Lung (tissue), 12 donors: ENCODE data around the gene GNG7. TPM values are rescaled to one million over a fixed set of nuclear protein-coding genes. Genes with fewer than 3 reads are reported as not detected.

ENCODE experiments used
- ATAC-seq: fragments of 200-7000 bp; cut with Tn5 transposase; one replicate; pipeline ENCODE4 v1.9.1; 2020; ENCODE audit warnings: moderate number of reproducible peaks; ENCODE audit not compliant: insufficient read depth, low FRiP score
- DNase-seq, 3 donors: peaks; one replicate each; pipeline ENCODE4 v3.0.0-alpha.2; 2013 to 2017
- H3K27ac ChIP-seq, 2 donors: one replicate each; pipeline ENCODE4 v1.5.1; 2013; ENCODE audit warnings: mild to moderate bottlenecking in 2 of 2, moderate library complexity in 2 of 2, control low read depth in 1 of 2, inconsistent platforms in 1 of 2, low read depth in 1 of 2, low read length in 1 of 2
- H3K27me3 ChIP-seq, 3 donors: one replicate each; pipeline ENCODE4 v1.5.1; 2013; ENCODE audit warnings: low read length in 2 of 3; ENCODE audit not compliant: control insufficient read depth in 3 of 3, insufficient read depth in 3 of 3
- H3K36me3 ChIP-seq, 4 donors: one replicate each; pipeline ENCODE4 v1.5.1; 2013; ENCODE audit warnings: low read length in 4 of 4, mild to moderate bottlenecking in 1 of 4, moderate library complexity in 1 of 4; ENCODE audit not compliant: control insufficient read depth in 4 of 4, insufficient read depth in 4 of 4
- H3K4me1 ChIP-seq, 5 donors: one replicate each; pipeline ENCODE4 v1.5.1; 2013; ENCODE audit warnings: low read length in 5 of 5, mild to moderate bottlenecking in 2 of 5, moderate library complexity in 1 of 5; ENCODE audit not compliant: control insufficient read depth in 5 of 5, insufficient read depth in 5 of 5
- H3K4me3 ChIP-seq: one replicate; pipeline ENCODE4 v1.5.1; 2013; ENCODE audit warnings: mild to moderate bottlenecking, control low read depth, moderate library complexity
- H3K9ac ChIP-seq, 2 donors: one replicate each; pipeline ENCODE4 v1.5.1; 2013; ENCODE audit warnings: low read length in 2 of 2, control low read depth in 1 of 2; ENCODE audit not compliant: insufficient read depth in 1 of 2
- H3K9me3 ChIP-seq, 4 donors: one replicate each; pipeline ENCODE4 v1.5.1; 2013; ENCODE audit warnings: low read length in 3 of 4, mild to moderate bottlenecking in 1 of 4, moderate library complexity in 1 of 4; ENCODE audit not compliant: control insufficient read depth in 4 of 4, insufficient read depth in 3 of 4
- CTCF ChIP-seq: IDR thresholded peaks from 2 replicates; pipeline ENCODE4 v1.5.1; 2012; ENCODE audit warnings: mild to moderate bottlenecking; ENCODE audit errors: control extremely low read depth, extremely low read depth
- WGBS, 2 donors: extraction: QIAGEN DNeasy Blood & Tissue Kit; methylation state at CpG; one replicate each; pipeline ENCODE4 v1.1.7; 2013; 5-methylcytosine and 5-hydroxymethylcytosine counted together
- polyA plus RNA-seq, 2 donors: library from polyadenylated mRNA; stranded (reverse); fragments of 200-250 nt; gene quantifications; one replicate each; pipeline ENCODE4 v1.2.1, GENCODE V29; 2013
- total RNA-seq, 2 donors: library from RNA; depleted of rRNA in 1 of 2; stranded (reverse); fragments of >200 nt in 1 of 2; gene quantifications; one replicate each; pipeline ENCODE4 v1.2.1, GENCODE V29; 2014 to 2021
- donor health status: control.
- donor health status: control.
- donor health status: Bipolar disorder and iron deficiency.
- donor health status: healthy.
- donor health status: DM: yes; HTN: yes; CAD: no.

The GNG7 gene
- total and polyA plus RNA-seq, 4 donors: 1.6 to 4.5 (median 2.8) TPM

- H3K36me3 ChIP-seq: no peaks in the 10 kb centered on the region
- no peak for ATAC-seq
Observed at GRCh38 chr19:2711875-2712205, 9.3 kb upstream of the GNG7 start.

GRCh38 chr19:2711172-2711874 lies 8.8 kb upstream of the GNG7 start:
- H3K9ac ChIP-seq: no peak overlapping the region
- H3K27me3 ChIP-seq: peaks cover 0 to 2% (median 0%) of the 10 kb centered on the region in 3 donors
- TF ChIP-seq CTCF: no peak
- peaks cover 0 to 12% (median under 1%) of the 10 kb centered on the region in 4 donors for H3K9me3 ChIP-seq
- no peaks in the 10 kb centered on the region for H3K36me3 ChIP-seq
- H3K4me1 ChIP-seq: peaks cover 0 to 3% (median 0%) of the 10 kb centered on the region in 5 donors
- 53 to 60% methylated on average over 17 of the region's 17 CpGs for WGBS, 2 donors
- H3K27ac ChIP-seq: no peak overlapping the region
- DNase-seq (no peak), ATAC-seq (no peak)
- no peak overlapping the region for H3K4me3 ChIP-seq

More at GRCh38 chr19:2711875-2712205, 9.3 kb upstream of the GNG7 start:
- WGBS, 2 donors: 83 to 84% methylated on average over 5 of the region's 5 CpGs
- H3K27ac ChIP-seq: no peak overlapping the region
- no peak overlapping the region for H3K4me3 ChIP-seq
- H3K9ac ChIP-seq: no peak overlapping the region
- H3K27me3 ChIP-seq: peaks cover 0 to 2% (median 0%) of the 10 kb centered on the region in 3 donors
- peaks cover 0 to 12% (median under 1%) of the 10 kb centered on the region in 4 donors for H3K9me3 ChIP-seq
- peaks cover 0 to 3% (median 0%) of the 10 kb centered on the region in 5 donors for H3K4me1 ChIP-seq
- no peak for TF ChIP-seq CTCF
- no peak for DNase-seq

GRCh38 chr19:2706251-2706650 lies 3.8 kb upstream of the GNG7 start:
- DNase-seq (no peak), ATAC-seq (no peak)
- peaks cover 0 to 14% (median 13%) of the 10 kb centered on the region in 3 donors for H3K27me3 ChIP-seq
- no peak overlapping the region for H3K9ac ChIP-seq
- H3K27ac ChIP-seq: no peak overlapping the region
- WGBS, 2 donors: 96 to 97% methylated on average over 5 of the region's 5 CpGs
- no peak for TF ChIP-seq CTCF
- no peak overlapping the region for H3K4me3 ChIP-seq
- H3K4me1 ChIP-seq: peaks cover 0 to 8% (median 0%) of the 10 kb centered on the region in 5 donors
- H3K36me3 ChIP-seq: no peaks in the 10 kb centered on the region
- H3K9me3 ChIP-seq: no peaks in the 10 kb centered on the region
